ENCODE data around the gene NCBP1. TPM values are rescaled to one million over a fixed set of nuclear protein-coding genes. Genes with fewer than 3 reads are reported as not detected.

NCBP1 gene
- 25.6 to 29.4 TPM (median 29.0 TPM) in 5 replicates for total RNA-seq (2022; extraction: Qiagen RNA extraction; ENCODE audit: low read depth)

GRCh38 chr9:97632985-97633858 lies at the start of gene NCBP1, which contains the start of gene TSTD2:
Gene NCBP1 (plus strand): TSS chr9:97633821. CDS start chr9:97633882, 61 bp downstream.
Gene TSTD2 (minus strand): TSS chr9:97633368. CDS start chr9:97627562, 5,806 bp downstream.

GRCh38 chr9:97696803-97697601 lies 63.4 kb downstream of the NCBP1 start, which contains the start of gene XPA:
Gene XPA (minus strand): TSS chr9:97697340. CDS start chr9:97697292, 48 bp downstream.

Other genes with a start within 250 kb of the NCBP1 start
- 11.1 to 13.9 TPM (median 12.1 TPM) in 5 replicates for gene TDRD7, start 221.7 kb upstream of the NCBP1 start, total RNA-seq (2022; extraction: Qiagen RNA extraction; ENCODE audit: low read depth)
- gene TMOD1, start 132.2 kb upstream of the NCBP1 start, total RNA-seq (2022; extraction: Qiagen RNA extraction; ENCODE audit: low read depth): 3.0 to 3.7 TPM (median 3.1 TPM) in 5 replicates
- 10.0 to 13.0 TPM (median 10.9 TPM) in 5 replicates for gene TSTD2, start 453 bp upstream of the NCBP1 start, total RNA-seq (2022; extraction: Qiagen RNA extraction; ENCODE audit: low read depth)
- 12.1 to 15.3 TPM (median 13.3 TPM) in 5 replicates for gene XPA, start 63.5 kb downstream of the NCBP1 start, total RNA-seq (2022; extraction: Qiagen RNA extraction; ENCODE audit: low read depth)
- 3.4 to 4.2 TPM (median 3.8 TPM) in 5 replicates for gene FOXE1, start 219.4 kb downstream of the NCBP1 start, total RNA-seq (2022; extraction: Qiagen RNA extraction; ENCODE audit: low read depth)

Measured in A549 treated with CpdA at 1 μM for 4 hours (cell line).